Muscle layer of duodenum (tissue), 2 donors: Measurements from ENCODE around the gene BSN.

Experiments used
- H3K27ac ChIP-seq: one replicate; pipeline ENCODE4 v1.7.0; 2013; ENCODE audit warnings: mild to moderate bottlenecking, low read length
- H3K27me3 ChIP-seq: one replicate; pipeline ENCODE4 v1.7.0; 2013; ENCODE audit warnings: low read depth, mild to moderate bottlenecking, control low read depth, low read length
- H3K36me3 ChIP-seq, 2 donors: one replicate each; pipeline ENCODE4 v1.7.0; 2013; ENCODE audit warnings: low read length in 2 of 2, control low read depth in 1 of 2, mild to moderate bottlenecking in 1 of 2; ENCODE audit not compliant: insufficient read depth in 2 of 2, control insufficient read depth in 1 of 2
- H3K4me1 ChIP-seq, 2 donors: one replicate each; pipeline ENCODE4 v1.7.0; 2013; ENCODE audit warnings: low read length in 2 of 2, mild to moderate bottlenecking in 2 of 2, control low read depth in 1 of 2, moderate library complexity in 1 of 2; ENCODE audit not compliant: insufficient read depth in 2 of 2, control insufficient read depth in 1 of 2
- H3K4me3 ChIP-seq, 2 donors: one replicate each; pipeline ENCODE4 v1.7.0; 2013; ENCODE audit warnings: low read length in 2 of 2, low read depth in 1 of 2, mild to moderate bottlenecking in 1 of 2
- H3K9me3 ChIP-seq, 2 donors: one replicate each; pipeline ENCODE4 v1.7.0; 2013; ENCODE audit warnings: low read length in 2 of 2, control low read depth in 1 of 2, mild to moderate bottlenecking in 1 of 2; ENCODE audit not compliant: control insufficient read depth in 1 of 2
- donor health status: healthy.

Gene BSN

GRCh38 chr3:49636883-49637609 is 82.8 kb downstream of the BSN start:
- H3K4me1 ChIP-seq, result no peaks in the 10 kb centered on the region
- no peaks in the 10 kb centered on the region for H3K27me3 ChIP-seq
- no peak overlapping the region for H3K4me3 ChIP-seq
- no peaks in the 10 kb centered on the region for H3K36me3 ChIP-seq
- no peak overlapping the region for H3K27ac ChIP-seq
- no peaks in the 10 kb centered on the region for H3K9me3 ChIP-seq

GRCh38 chr3:49638445-49638844 is 84.2 kb downstream of the BSN start:
- no peak overlapping the region for H3K4me3 ChIP-seq
- no peaks in the 10 kb centered on the region for H3K36me3 ChIP-seq
- no peak overlapping the region for H3K27ac ChIP-seq
- no peaks in the 10 kb centered on the region for H3K4me1 ChIP-seq
- no peaks in the 10 kb centered on the region for H3K27me3 ChIP-seq
- H3K9me3 ChIP-seq, result no peaks in the 10 kb centered on the region

GRCh38 chr3:49639551-49639950 is 85.3 kb downstream of the BSN start:
- H3K9me3 ChIP-seq, result no peaks in the 10 kb centered on the region
- no peak overlapping the region for H3K4me3 ChIP-seq
- no peaks in the 10 kb centered on the region for H3K27me3 ChIP-seq
- H3K36me3 ChIP-seq, result no peaks in the 10 kb centered on the region
- no peaks in the 10 kb centered on the region for H3K4me1 ChIP-seq
- H3K27ac ChIP-seq, result no peak overlapping the region

DNA sequence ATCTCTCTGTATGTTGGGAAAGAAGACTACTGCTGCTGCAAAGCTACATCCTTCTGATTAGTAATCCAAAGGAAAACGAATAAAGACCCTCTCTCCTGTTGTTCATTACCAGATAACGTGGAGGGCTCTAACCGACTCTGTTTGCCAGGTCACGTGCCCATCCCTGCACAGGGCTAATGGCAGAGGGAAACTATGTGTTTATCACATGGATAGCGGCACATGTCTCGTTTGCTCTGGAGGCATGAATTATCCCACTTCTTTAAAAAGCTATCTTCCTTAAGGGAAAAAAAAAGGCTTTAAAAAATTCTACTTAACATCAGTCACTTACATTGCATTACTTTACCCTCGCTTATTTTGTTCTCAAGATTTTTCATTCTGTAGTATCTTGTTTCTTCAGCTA is 87.0 kb downstream of the BSN start:
- Histone ChIP-seq H3K4me3 (no peak overlapping the region), H3K4me1 (no peaks in the 10 kb centered on the region), H3K9me3 (no peaks in the 10 kb centered on the region), H3K27me3 (no peaks in the 10 kb centered on the region), H3K27ac (no peak overlapping the region), H3K36me3 (no peaks in the 10 kb centered on the region)

DNA sequence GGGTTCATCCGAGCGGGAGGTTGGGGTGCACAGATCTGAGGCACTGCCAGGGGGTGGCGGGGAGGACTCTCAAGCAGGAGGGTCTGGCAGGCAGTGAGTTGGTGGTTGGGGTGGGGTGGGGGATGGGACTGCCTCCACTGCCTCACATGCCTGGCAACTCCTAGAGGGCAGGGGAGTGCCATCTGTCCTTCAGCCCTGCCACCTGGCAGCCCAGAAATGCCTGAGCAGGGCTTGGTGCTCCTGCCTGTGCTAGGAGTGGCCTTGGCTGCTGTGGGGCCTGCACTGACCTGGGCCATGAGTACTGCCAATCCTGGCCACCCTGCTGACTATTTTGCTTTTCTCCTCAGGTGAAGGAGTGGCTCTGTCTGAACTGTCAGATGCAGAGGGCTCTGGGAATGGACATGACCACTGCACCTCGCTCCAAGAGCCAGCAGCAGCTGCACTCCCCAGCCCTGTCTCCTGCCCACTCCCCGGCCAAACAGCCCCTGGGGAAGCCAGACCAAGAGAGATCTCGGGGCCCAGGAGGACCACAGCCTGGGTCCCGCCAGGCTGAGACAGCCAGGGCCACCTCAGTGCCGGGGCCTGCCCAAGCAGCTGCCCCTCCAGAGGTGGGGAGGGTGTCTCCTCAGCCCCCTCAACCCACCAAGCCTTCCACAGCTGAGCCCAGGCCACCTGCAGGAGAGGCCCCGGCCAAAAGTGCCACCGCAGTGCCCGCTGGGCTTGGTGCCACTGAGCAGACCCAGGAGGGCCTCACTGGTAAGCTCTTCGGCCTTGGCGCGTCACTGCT is 87.8 kb downstream of the BSN start:
- H3K9me3 ChIP-seq, result no peaks in the 10 kb centered on the region
- H3K4me1 ChIP-seq, result no peaks in the 10 kb centered on the region
- no peaks in the 10 kb centered on the region for H3K36me3 ChIP-seq
- H3K4me3 ChIP-seq, result no peak overlapping the region
- H3K27me3 ChIP-seq, result no peaks in the 10 kb centered on the region
- no peak overlapping the region for H3K27ac ChIP-seq

DNA sequence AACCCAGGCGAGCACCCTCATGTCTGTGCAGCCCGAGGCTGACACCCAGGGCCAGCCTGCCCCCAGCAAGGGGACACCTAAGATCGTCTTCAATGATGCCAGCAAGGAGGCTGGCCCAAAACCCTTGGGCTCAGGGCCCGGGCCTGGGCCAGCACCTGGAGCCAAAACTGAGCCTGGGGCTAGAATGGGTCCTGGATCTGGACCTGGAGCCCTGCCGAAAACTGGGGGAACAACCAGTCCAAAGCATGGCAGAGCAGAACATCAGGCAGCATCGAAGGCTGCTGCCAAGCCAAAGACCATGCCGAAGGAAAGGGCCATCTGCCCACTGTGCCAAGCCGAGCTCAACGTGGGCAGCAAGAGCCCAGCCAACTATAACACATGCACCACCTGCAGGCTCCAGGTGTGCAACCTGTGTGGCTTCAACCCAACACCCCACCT is 88.5 kb downstream of the BSN start:
- no peak overlapping the region for H3K4me3 ChIP-seq
- no peaks in the 10 kb centered on the region for H3K9me3 ChIP-seq
- H3K36me3 ChIP-seq, result no peaks in the 10 kb centered on the region
- H3K27me3 ChIP-seq, result no peaks in the 10 kb centered on the region
- no peaks in the 10 kb centered on the region for H3K4me1 ChIP-seq
- H3K27ac ChIP-seq, result no peak overlapping the region

DNA sequence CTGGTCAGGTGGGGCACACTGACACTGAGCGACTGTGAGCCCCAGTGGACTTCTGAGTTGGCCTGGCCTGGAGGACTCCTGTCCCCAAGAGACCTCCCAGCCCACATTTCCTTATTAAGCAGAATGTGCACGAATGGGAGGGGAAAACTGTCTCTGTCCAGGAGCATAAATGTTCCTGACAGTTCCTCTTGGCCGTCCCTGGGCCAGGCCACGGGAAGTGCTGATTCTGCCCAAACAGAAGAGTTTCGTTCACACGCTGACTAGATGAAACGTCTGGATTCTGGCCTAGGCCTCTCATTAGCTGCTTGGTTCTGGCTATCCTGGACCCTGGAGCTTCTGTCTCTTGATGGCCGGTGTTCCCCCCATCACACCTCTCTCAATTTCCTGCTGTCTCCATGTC is 90.4 kb downstream of the BSN start:
- Histone ChIP-seq H3K4me3 (no peak overlapping the region), H3K9me3 (no peaks in the 10 kb centered on the region), H3K27me3 (no peaks in the 10 kb centered on the region), H3K4me1 (no peaks in the 10 kb centered on the region), H3K27ac (no peak overlapping the region), H3K36me3 (no peaks in the 10 kb centered on the region)

DNA sequence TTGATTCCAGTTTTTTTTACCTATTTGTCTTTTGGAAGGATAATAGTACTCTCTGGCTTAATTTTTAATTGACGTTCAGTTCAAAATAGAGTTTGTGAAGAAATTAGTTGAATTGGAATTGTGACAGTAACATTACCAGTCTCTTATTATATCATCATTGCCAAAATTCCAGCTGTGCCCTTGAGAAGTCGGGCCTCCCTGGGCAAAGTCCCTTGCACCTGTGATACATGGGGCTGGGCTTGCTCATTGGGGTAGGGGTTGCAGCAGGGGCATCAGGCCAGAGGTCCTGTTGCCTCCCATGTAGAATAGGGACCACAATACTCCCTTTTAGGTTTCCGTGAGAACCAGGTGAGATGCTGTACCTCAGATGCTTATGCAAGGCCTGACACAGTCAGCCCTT is 92.0 kb downstream of the BSN start:
- Histone ChIP-seq H3K9me3 (no peaks in the 10 kb centered on the region), H3K4me3 (no peak overlapping the region), H3K27me3 (no peaks in the 10 kb centered on the region), H3K27ac (no peak overlapping the region), H3K36me3 (no peaks in the 10 kb centered on the region), H3K4me1 (no peaks in the 10 kb centered on the region)

- no peaks in the 10 kb centered on the region for H3K4me1 ChIP-seq
- H3K4me3 ChIP-seq, result no peak overlapping the region
- no peak overlapping the region for H3K27ac ChIP-seq
- no peaks in the 10 kb centered on the region for H3K9me3 ChIP-seq
- H3K36me3 ChIP-seq, result no peaks in the 10 kb centered on the region
- no peaks in the 10 kb centered on the region for H3K27me3 ChIP-seq
Observed at GRCh38 chr3:49647741-49648140, 93.5 kb downstream of the BSN start.

DNA sequence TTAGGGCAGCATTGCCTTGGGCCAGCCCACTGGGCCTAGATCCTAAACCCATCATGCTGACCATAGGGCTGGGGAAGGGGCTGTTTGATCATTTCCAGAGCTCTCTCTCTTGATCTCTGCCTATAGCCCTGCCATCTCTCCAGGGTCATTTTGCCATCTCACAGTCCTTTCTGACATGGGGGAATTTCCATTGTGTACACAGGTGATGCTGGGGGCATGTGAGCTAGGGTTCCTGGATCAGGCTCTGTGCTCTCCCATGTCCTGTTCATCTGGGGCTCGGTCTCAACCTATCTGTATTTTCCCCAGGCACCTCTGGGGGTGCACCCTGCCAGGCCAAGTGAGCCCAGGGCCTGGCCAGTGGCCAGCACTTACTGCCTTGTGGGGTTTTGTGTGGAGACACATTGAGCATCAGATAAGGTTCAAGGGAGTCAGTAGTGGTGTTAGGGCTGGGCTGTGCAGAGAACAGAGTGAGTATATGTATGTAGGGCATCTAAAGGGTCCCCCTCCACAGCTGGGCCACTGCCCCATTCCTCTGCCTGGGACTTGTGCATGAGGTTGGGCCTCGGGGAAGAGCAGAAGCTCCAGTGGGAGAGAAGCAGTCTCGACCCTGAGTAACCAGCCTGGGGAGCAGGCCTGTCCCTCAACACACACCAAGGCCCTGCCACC is 94.2 kb downstream of the BSN start:
- Histone ChIP-seq H3K27ac (no peak overlapping the region), H3K4me3 (no peak overlapping the region), H3K36me3 (no peaks in the 10 kb centered on the region), H3K4me1 (no peaks in the 10 kb centered on the region), H3K27me3 (no peaks in the 10 kb centered on the region), H3K9me3 (no peaks in the 10 kb centered on the region)

DNA sequence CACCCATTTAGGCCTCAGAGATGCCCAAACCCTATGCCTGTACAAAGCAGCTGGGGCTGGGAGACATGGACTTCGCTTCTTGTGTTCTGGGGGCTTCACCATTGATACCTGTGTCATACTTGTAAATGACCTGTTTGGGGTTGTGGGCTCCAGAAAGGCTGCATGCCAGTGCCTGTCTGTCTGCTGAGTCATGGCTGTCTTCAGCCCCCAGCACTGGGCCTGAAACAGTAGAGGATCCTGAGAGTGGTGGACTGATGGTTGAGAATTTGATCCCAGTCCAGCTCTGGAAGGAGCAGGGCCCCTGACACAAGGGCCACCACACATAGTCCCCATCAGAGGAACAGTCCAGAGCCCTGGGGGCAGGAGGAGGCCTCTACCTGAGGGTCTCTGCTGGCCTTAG is 95.3 kb downstream of the BSN start:
- H3K27me3 ChIP-seq, result no peaks in the 10 kb centered on the region
- no peaks in the 10 kb centered on the region for H3K36me3 ChIP-seq
- no peak overlapping the region for H3K4me3 ChIP-seq
- H3K9me3 ChIP-seq, result no peaks in the 10 kb centered on the region
- H3K4me1 ChIP-seq, result no peaks in the 10 kb centered on the region
- no peak overlapping the region for H3K27ac ChIP-seq
